SJSA1 (cell line): Measurements from ENCODE around the gene UNC93A. TPM values are rescaled to one million over a fixed set of nuclear protein-coding genes. Genes with fewer than 3 reads are reported as not detected.

Experiments used
- DNase-seq, 2 experiments: peaks; one replicate each; pipeline ENCODE4 v3.0.0-alpha.2; 2015 to 2020; ENCODE audit warnings: low spot score in 2 of 2, low read depth in 1 of 2
- H3K27ac ChIP-seq: fragments of 250-450 bp; sonication (Bioruptor Pico); 2 replicates; pipeline ENCODE4 v1.5.1; 2020; ENCODE audit warnings: mild to moderate bottlenecking, moderate library complexity
- H3K27me3 ChIP-seq: fragments of 250-450 bp; sonication (Bioruptor Pico); replicated peaks from 2 replicates; pipeline ENCODE4 v1.5.1; 2020; ENCODE audit warnings: mild to moderate bottlenecking, moderate library complexity
- H3K36me3 ChIP-seq: fragments of 250-450 bp; sonication (Bioruptor Pico); 2 replicates; pipeline ENCODE4 v1.5.1; 2020; ENCODE audit warnings: mild to moderate bottlenecking
- H3K4me1 ChIP-seq: fragments of 250-450 bp; sonication (Bioruptor Pico); replicated peaks from 2 replicates; pipeline ENCODE4 v1.6.1; 2021; ENCODE audit warnings: mild to moderate bottlenecking
- H3K4me3 ChIP-seq: fragments of 250-450 bp; sonication (Bioruptor Pico); 2 replicates; pipeline ENCODE4 v1.5.1; 2020; ENCODE audit warnings: mild to moderate bottlenecking
- H3K9me3 ChIP-seq: fragments of 250-450 bp; sonication (Bioruptor Pico); replicated peaks from 2 replicates; pipeline ENCODE4 v1.5.1; 2020; ENCODE audit warnings: mild to moderate bottlenecking
- total RNA-seq: library from RNA; depleted of rRNA; stranded (reverse); fragments of >200 nt; shearing (Covaris generic); gene quantifications from 2 replicates; pipeline ENCODE4 v1.2.3, GENCODE V29; 2014

Gene UNC93A
- total RNA-seq, 1 experiment from 2014 or later: not detected

GRCh38 chr6:167293590-167294091 lies 2.5 kb downstream of the UNC93A start:
- Histone ChIP-seq H3K4me1 (no peaks in the 10 kb centered on the region), H3K27ac (no peak overlapping the region), H3K9me3 (no peaks in the 10 kb centered on the region), H3K4me3 (no peak overlapping the region), H3K27me3 (peaks cover 12% of the 10 kb centered on the region), H3K36me3 (no peaks in the 10 kb centered on the region)
- DNase-seq: no peak

GRCh38 chr6:167294241-167294640 lies 3.1 kb downstream of the UNC93A start:
- no peak overlapping the region for H3K4me3 ChIP-seq
- peaks cover 12% of the 10 kb centered on the region for H3K27me3 ChIP-seq
- H3K36me3 ChIP-seq: no peaks in the 10 kb centered on the region
- H3K27ac ChIP-seq: no peak overlapping the region
- H3K4me1 ChIP-seq: no peaks in the 10 kb centered on the region
- no peaks in the 10 kb centered on the region for H3K9me3 ChIP-seq
- DNase-seq: no peak

- H3K27ac ChIP-seq: no peak overlapping the region
- H3K4me1 ChIP-seq: no peaks in the 10 kb centered on the region
- no peaks in the 10 kb centered on the region for H3K36me3 ChIP-seq
- no peaks in the 10 kb centered on the region for H3K9me3 ChIP-seq
- H3K4me3 ChIP-seq: no peak overlapping the region
- no peak for DNase-seq
- H3K27me3 ChIP-seq: peaks cover 12% of the 10 kb centered on the region
Observed at GRCh38 chr6:167294651-167295494, 3.8 kb downstream of the UNC93A start.

- no peak for DNase-seq
- Histone ChIP-seq H3K4me1 (no peaks in the 10 kb centered on the region), H3K36me3 (no peaks in the 10 kb centered on the region), H3K9me3 (no peaks in the 10 kb centered on the region), H3K4me3 (no peak overlapping the region), H3K27me3 (peaks cover 12% of the 10 kb centered on the region), H3K27ac (no peak overlapping the region)
Observed at GRCh38 chr6:167295495-167296292, 4.6 kb downstream of the UNC93A start.

- Histone ChIP-seq H3K4me1 (no peaks in the 10 kb centered on the region), H3K27me3 (peaks cover 6% of the 10 kb centered on the region), H3K36me3 (no peaks in the 10 kb centered on the region), H3K27ac (no peak overlapping the region), H3K4me3 (no peak overlapping the region), H3K9me3 (no peaks in the 10 kb centered on the region)
- DNase-seq: no peak
Observed at GRCh38 chr6:167296293-167296690, 5.2 kb downstream of the UNC93A start.

- no peak for DNase-seq
- H3K27me3 ChIP-seq: peaks cover under 1% of the 10 kb centered on the region; the same call in 1 of the 2 replicates
- H3K9me3 ChIP-seq: no peaks in the 10 kb centered on the region
- H3K36me3 ChIP-seq: no peaks in the 10 kb centered on the region
- no peak overlapping the region for H3K27ac ChIP-seq
- no peaks in the 10 kb centered on the region for H3K4me1 ChIP-seq
- no peak overlapping the region for H3K4me3 ChIP-seq
Observed at GRCh38 chr6:167296902-167297301, 5.8 kb downstream of the UNC93A start.

- Histone ChIP-seq H3K4me1 (no peaks in the 10 kb centered on the region), H3K9me3 (no peaks in the 10 kb centered on the region), H3K27ac (no peak overlapping the region), H3K27me3 (no peaks in the 10 kb centered on the region), H3K36me3 (no peaks in the 10 kb centered on the region), H3K4me3 (no peak overlapping the region)
- no peak for DNase-seq
Observed at GRCh38 chr6:167298127-167298526, 7.0 kb downstream of the UNC93A start.

- no peak for DNase-seq
- Histone ChIP-seq H3K4me1 (no peaks in the 10 kb centered on the region), H3K9me3 (no peaks in the 10 kb centered on the region), H3K4me3 (no peak overlapping the region), H3K27me3 (no peaks in the 10 kb centered on the region), H3K36me3 (no peaks in the 10 kb centered on the region), H3K27ac (no peak overlapping the region)
Observed at GRCh38 chr6:167299641-167300308, 8.7 kb downstream of the UNC93A start.

- Histone ChIP-seq H3K9me3 (no peaks in the 10 kb centered on the region), H3K4me1 (peaks cover 4% of the 10 kb centered on the region), H3K4me3 (no peak overlapping the region), H3K27ac (no peak overlapping the region), H3K27me3 (no peaks in the 10 kb centered on the region), H3K36me3 (no peaks in the 10 kb centered on the region)
- no peak for DNase-seq
Observed at GRCh38 chr6:167300902-167301777, 10.0 kb downstream of the UNC93A start.

GRCh38 chr6:167302074-167302473 lies 11.0 kb downstream of the UNC93A start:
- DNase-seq: no peak
- Histone ChIP-seq H3K4me3 (no peak overlapping the region), H3K27ac (no peak overlapping the region), H3K9me3 (no peaks in the 10 kb centered on the region), H3K36me3 (no peaks in the 10 kb centered on the region), H3K27me3 (no peaks in the 10 kb centered on the region), H3K4me1 (peaks cover 11% of the 10 kb centered on the region)

- Histone ChIP-seq H3K27ac (no peak overlapping the region), H3K4me1 (peaks cover 11% of the 10 kb centered on the region), H3K9me3 (no peaks in the 10 kb centered on the region), H3K4me3 (no peak overlapping the region), H3K36me3 (no peaks in the 10 kb centered on the region), H3K27me3 (no peaks in the 10 kb centered on the region)
- no peak for DNase-seq
Observed at GRCh38 chr6:167302796-167303195, 11.7 kb downstream of the UNC93A start.

- DNase-seq: peak in 1 of 2 experiments; percentile 6
- Histone ChIP-seq H3K36me3 (no peaks in the 10 kb centered on the region), H3K4me3 (no peak overlapping the region), H3K27ac (no peak overlapping the region), H3K9me3 (no peaks in the 10 kb centered on the region), H3K27me3 (no peaks in the 10 kb centered on the region), H3K4me1 (peaks cover 11% of the 10 kb centered on the region)
Observed at GRCh38 chr6:167303675-167304625, 12.8 kb downstream of the UNC93A start.
